Mammary epithelial cell (primary cell): Measurements from ENCODE around the gene GPR180.

Experiments used
- EZH2 ChIP-seq: IDR thresholded peaks from 2 replicates; pipeline ENCODE4 v1.6.1; 2012; ENCODE audit warnings: low read length, inconsistent platforms, borderline replicate concordance
- TF ChIP-seq, protein P1 (sequence below), 2 donors: IDR thresholded peaks in 1 of 2; conservative IDR thresholded peaks in 1 of 2; 2 replicates each; pipeline ENCODE4 v1.5.1; 2011 to 2012; ENCODE audit warnings: inconsistent platforms in 2 of 2, low read length in 2 of 2, mild to moderate bottlenecking in 2 of 2, control low read depth in 1 of 2, low read depth in 1 of 2; ENCODE audit not compliant: insufficient read depth in 1 of 2; ENCODE audit errors: extremely low read depth in 1 of 2

- TF ChIP-seq, protein P1, sequence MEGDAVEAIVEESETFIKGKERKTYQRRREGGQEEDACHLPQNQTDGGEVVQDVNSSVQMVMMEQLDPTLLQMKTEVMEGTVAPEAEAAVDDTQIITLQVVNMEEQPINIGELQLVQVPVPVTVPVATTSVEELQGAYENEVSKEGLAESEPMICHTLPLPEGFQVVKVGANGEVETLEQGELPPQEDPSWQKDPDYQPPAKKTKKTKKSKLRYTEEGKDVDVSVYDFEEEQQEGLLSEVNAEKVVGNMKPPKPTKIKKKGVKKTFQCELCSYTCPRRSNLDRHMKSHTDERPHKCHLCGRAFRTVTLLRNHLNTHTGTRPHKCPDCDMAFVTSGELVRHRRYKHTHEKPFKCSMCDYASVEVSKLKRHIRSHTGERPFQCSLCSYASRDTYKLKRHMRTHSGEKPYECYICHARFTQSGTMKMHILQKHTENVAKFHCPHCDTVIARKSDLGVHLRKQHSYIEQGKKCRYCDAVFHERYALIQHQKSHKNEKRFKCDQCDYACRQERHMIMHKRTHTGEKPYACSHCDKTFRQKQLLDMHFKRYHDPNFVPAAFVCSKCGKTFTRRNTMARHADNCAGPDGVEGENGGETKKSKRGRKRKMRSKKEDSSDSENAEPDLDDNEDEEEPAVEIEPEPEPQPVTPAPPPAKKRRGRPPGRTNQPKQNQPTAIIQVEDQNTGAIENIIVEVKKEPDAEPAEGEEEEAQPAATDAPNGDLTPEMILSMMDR (conservative IDR thresholded peaks at IDR 0.05 in 1 of 2, IDR thresholded peaks at IDR 0.05 in 1 of 2; ENCODE audit: extremely low read depth in 1 of 2, insufficient read depth in 1 of 2, low read depth in 1 of 2, low read length in 2 of 2) = no peak
- no peak for TF ChIP-seq EZH2
Observed at GRCh38 chr13:94608586-94608985, 6.9 kb downstream of the GPR180 start.
